ENCODE measurements around the gene NPY4R. TPM values are rescaled to one million over a fixed set of nuclear protein-coding genes. Genes with fewer than 3 reads are reported as not detected.
"Not testable (repeated sequence)": the region's sequence is repeated elsewhere in the genome, so short reads cannot be mapped to it uniquely, and the experiment has no call there.

NPY4R gene
- total RNA-seq, 1 experiment from 2014 or later, result not detected

DNA sequence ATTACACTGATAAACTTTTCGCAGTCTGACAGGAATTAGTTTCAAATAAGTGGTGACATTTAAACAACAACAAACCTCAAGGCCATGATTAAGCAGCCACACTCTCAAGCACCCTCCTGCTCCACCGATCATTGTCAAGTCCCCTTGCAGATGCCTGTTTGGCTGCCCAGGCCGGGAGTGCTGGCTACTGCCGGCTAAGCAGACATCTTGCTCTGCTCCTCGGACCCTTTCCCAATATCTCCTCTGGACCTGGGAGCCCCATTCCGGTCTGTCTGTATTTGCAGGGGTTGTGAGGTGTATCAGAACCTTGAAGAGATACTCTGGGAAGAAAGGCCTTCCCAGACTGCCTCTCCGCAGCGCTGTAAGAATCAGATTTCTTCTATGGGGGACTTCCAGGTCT lies 14.9 kb downstream of the NPY4R start:
- H3K4me3 ChIP-seq (replicated peaks in 1 of 2; ENCODE audit: low read depth in 1 of 2, low read length in 2 of 2); ATAC-seq; H4K20me1 ChIP-seq (ENCODE audit: insufficient read depth); H3K36me3 ChIP-seq (ENCODE audit: control insufficient read depth in 1 of 2, insufficient read depth in 2 of 2, low read length in 2 of 2); H3K9me2 ChIP-seq (ENCODE audit: insufficient read depth); H3K4me2 ChIP-seq (ENCODE audit: low read length); DNase-seq (ENCODE audit: low read depth, low spot score); H3K9me3 ChIP-seq (ENCODE audit: control insufficient read depth in 1 of 2, insufficient read depth in 1 of 2, low read depth in 1 of 2, low read length in 2 of 2); H3K79me2 ChIP-seq (ENCODE audit: insufficient read depth, low read length); intact Hi-C loops (cut with micrococcal nuclease); POLR2A ChIA-PET; H2AFZ ChIP-seq (ENCODE audit: low read depth, low read length, poor library complexity, severe bottlenecking); BruUV-seq (replicated peaks); H3K27ac ChIP-seq (ENCODE audit: low read depth, low read length); H3K4me1 ChIP-seq (ENCODE audit: control insufficient read depth in 1 of 2, insufficient read depth in 2 of 2, low read length in 2 of 2); H3K9ac ChIP-seq (ENCODE audit: low read length); CTCF ChIA-PET; RAD21 ChIA-PET (ENCODE audit: low non-redundant PET in 1 of 2, low total read pairs in 2 of 2, uncharacterized antibody in 2 of 2, unreplicated experiment in 2 of 2); H3K27me3 ChIP-seq (ENCODE audit: insufficient read depth, low read length): not testable (repeated sequence)

DNA sequence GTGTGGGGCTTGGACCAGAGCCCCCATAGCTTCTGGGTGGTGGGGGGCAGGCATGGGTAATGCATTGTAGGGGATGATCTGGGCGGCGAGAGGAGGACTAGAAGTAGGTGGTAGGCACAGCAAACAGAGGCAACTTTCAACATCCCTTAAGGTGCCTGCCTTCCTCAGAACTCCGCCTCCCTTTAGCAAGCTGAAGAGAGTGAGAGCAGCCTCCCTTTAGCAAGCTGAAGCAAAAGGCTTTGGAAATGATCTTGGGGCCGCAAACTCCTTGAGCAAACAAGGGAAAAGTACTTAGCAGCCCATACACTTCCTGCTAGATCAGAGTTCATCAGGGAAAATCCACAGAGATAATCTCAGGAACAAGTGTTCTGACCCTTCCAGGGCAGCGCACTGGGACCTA lies 18.3 kb downstream of the NPY4R start:
- POLR2A ChIA-PET; CTCF ChIA-PET; H3K9me2 ChIP-seq (ENCODE audit: insufficient read depth); DNase-seq (ENCODE audit: low read depth, low spot score); H3K36me3 ChIP-seq (ENCODE audit: control insufficient read depth in 1 of 2, insufficient read depth in 2 of 2, low read length in 2 of 2); BruUV-seq (replicated peaks); H3K4me3 ChIP-seq (replicated peaks in 1 of 2; ENCODE audit: low read depth in 1 of 2, low read length in 2 of 2); H3K27me3 ChIP-seq (ENCODE audit: insufficient read depth, low read length); H3K9ac ChIP-seq (ENCODE audit: low read length); H2AFZ ChIP-seq (ENCODE audit: low read depth, low read length, poor library complexity, severe bottlenecking); H3K79me2 ChIP-seq (ENCODE audit: insufficient read depth, low read length); intact Hi-C loops (cut with micrococcal nuclease); H3K27ac ChIP-seq (ENCODE audit: low read depth, low read length); H3K4me1 ChIP-seq (ENCODE audit: control insufficient read depth in 1 of 2, insufficient read depth in 2 of 2, low read length in 2 of 2); H4K20me1 ChIP-seq (ENCODE audit: insufficient read depth); H3K4me2 ChIP-seq (ENCODE audit: low read length); RAD21 ChIA-PET (ENCODE audit: low non-redundant PET in 1 of 2, low total read pairs in 2 of 2, uncharacterized antibody in 2 of 2, unreplicated experiment in 2 of 2); ATAC-seq; H3K9me3 ChIP-seq (ENCODE audit: control insufficient read depth in 1 of 2, insufficient read depth in 1 of 2, low read depth in 1 of 2, low read length in 2 of 2): not testable (repeated sequence)

DNA sequence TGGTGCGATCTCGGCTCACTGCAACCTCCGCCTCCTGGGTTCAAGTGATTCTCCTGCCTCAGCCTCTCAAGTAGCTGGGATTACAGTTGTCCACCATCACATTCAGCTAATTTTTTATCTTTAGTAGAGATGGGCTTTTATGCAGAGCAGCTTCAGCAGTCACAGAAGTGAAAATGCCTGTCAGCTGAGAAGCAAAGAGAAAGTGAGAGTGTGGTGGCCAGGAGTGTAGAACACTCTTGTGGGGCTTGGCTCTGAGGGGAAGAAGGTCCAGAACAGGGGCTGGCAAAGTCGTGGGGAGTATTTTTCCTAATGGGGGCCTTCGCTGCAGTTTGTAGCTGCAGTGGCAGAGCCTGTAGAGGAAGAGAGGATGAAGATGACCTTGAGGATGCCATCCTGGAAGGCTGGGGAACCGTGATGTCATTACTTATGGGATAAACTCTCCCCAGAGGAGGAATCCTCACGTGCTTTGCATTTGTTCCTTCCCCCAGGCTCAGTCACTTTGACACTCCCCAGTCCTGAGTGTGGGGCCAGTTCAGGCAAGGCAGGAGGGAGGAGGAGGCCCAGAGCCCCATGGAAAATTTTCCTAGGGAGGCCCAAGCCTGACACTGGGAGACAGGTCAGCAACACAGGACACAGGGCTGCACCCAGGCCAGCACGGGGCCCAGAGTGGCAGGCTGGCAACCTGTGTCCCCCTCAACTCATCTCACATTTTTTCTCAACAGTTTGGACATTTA lies 20.2 kb downstream of the NPY4R start:
- RAD21 ChIA-PET (ENCODE audit: low non-redundant PET in 1 of 2, low total read pairs in 2 of 2, uncharacterized antibody in 2 of 2, unreplicated experiment in 2 of 2); H2AFZ ChIP-seq (ENCODE audit: low read depth, low read length, poor library complexity, severe bottlenecking); H3K27me3 ChIP-seq (ENCODE audit: insufficient read depth, low read length); CTCF ChIA-PET; ATAC-seq; BruUV-seq (replicated peaks); H3K4me2 ChIP-seq (ENCODE audit: low read length); H3K27ac ChIP-seq (ENCODE audit: low read depth, low read length); H3K4me3 ChIP-seq (replicated peaks in 1 of 2; ENCODE audit: low read depth in 1 of 2, low read length in 2 of 2); H3K4me1 ChIP-seq (ENCODE audit: control insufficient read depth in 1 of 2, insufficient read depth in 2 of 2, low read length in 2 of 2); H4K20me1 ChIP-seq (ENCODE audit: insufficient read depth); H3K79me2 ChIP-seq (ENCODE audit: insufficient read depth, low read length); POLR2A ChIA-PET; H3K9ac ChIP-seq (ENCODE audit: low read length); intact Hi-C loops (cut with micrococcal nuclease); H3K9me3 ChIP-seq (ENCODE audit: control insufficient read depth in 1 of 2, insufficient read depth in 1 of 2, low read depth in 1 of 2, low read length in 2 of 2); H3K9me2 ChIP-seq (ENCODE audit: insufficient read depth); H3K36me3 ChIP-seq (ENCODE audit: control insufficient read depth in 1 of 2, insufficient read depth in 2 of 2, low read length in 2 of 2); DNase-seq (ENCODE audit: low read depth, low spot score): not testable (repeated sequence)

DNA sequence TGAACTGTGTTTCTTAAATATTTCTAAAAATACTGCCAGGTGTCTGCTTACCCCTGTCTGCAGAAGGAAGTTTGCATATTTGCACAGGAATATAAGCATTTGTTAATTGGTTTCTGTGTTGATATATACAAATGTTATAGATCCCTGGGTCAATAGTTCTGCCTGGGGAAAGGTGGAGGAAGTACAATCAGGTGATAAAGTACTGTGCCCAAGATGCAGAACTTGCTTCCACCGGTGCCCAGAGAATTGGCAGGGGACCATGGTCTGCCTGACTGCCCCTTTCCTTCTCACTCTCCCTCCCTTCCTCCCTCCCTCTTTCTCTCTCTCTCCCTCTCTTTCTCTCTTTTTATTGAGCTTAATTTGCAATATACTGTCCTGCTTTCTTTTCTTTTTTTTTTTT lies 22.3 kb downstream of the NPY4R start:
- H3K27me3 ChIP-seq (ENCODE audit: insufficient read depth, low read length); H4K20me1 ChIP-seq (ENCODE audit: insufficient read depth); H3K4me2 ChIP-seq (ENCODE audit: low read length); H3K27ac ChIP-seq (ENCODE audit: low read depth, low read length); H3K9me2 ChIP-seq (ENCODE audit: insufficient read depth); DNase-seq (ENCODE audit: low read depth, low spot score); H3K4me3 ChIP-seq (replicated peaks in 1 of 2; ENCODE audit: low read depth in 1 of 2, low read length in 2 of 2); H3K79me2 ChIP-seq (ENCODE audit: insufficient read depth, low read length); RAD21 ChIA-PET (ENCODE audit: low non-redundant PET in 1 of 2, low total read pairs in 2 of 2, uncharacterized antibody in 2 of 2, unreplicated experiment in 2 of 2); H3K36me3 ChIP-seq (ENCODE audit: control insufficient read depth in 1 of 2, insufficient read depth in 2 of 2, low read length in 2 of 2); H3K9me3 ChIP-seq (ENCODE audit: control insufficient read depth in 1 of 2, insufficient read depth in 1 of 2, low read depth in 1 of 2, low read length in 2 of 2); H3K9ac ChIP-seq (ENCODE audit: low read length); H3K4me1 ChIP-seq (ENCODE audit: control insufficient read depth in 1 of 2, insufficient read depth in 2 of 2, low read length in 2 of 2); CTCF ChIA-PET; BruUV-seq (replicated peaks); ATAC-seq; H2AFZ ChIP-seq (ENCODE audit: low read depth, low read length, poor library complexity, severe bottlenecking); POLR2A ChIA-PET; intact Hi-C loops (cut with micrococcal nuclease): not testable (repeated sequence)
